ENCODE data around the gene LLGL2.

The LLGL2 gene

GRCh38 chr17:75558666-75559530 lies 33.4 kb downstream of the LLGL2 start:
- no peak for TF ChIP-seq CTCF (IDR thresholded peaks at IDR 0.05; ENCODE audit: insufficient read depth, missing control alignments)
- FAIRE-seq (no peak), DNase-seq (ENCODE audit: insufficient read length, low spot score) (no peak)

- DNase-seq (ENCODE audit: insufficient read length, low spot score) (no peak), FAIRE-seq (no peak)
- TF ChIP-seq CTCF (IDR thresholded peaks at IDR 0.05; ENCODE audit: insufficient read depth, missing control alignments) = no peak
These were observed 34.5 kb downstream of the LLGL2 start for GRCh38 chr17:75559958-75560533.

- no peak for FAIRE-seq
- DNase-seq (ENCODE audit: insufficient read length, low spot score) = no peak
These were observed 36.6 kb downstream of the LLGL2 start for GRCh38 chr17:75561927-75562603.

GRCh38 chr17:75563063-75563758 lies 37.7 kb downstream of the LLGL2 start:
- DNase-seq (ENCODE audit: insufficient read length, low spot score) (no peak), FAIRE-seq (no peak)
- no peak for TF ChIP-seq CTCF (IDR thresholded peaks at IDR 0.05; ENCODE audit: insufficient read depth, missing control alignments)

More at GRCh38 chr17:75561927-75562603, 36.6 kb downstream of the LLGL2 start:
- no peak for TF ChIP-seq CTCF (IDR thresholded peaks at IDR 0.05; ENCODE audit: insufficient read depth, missing control alignments)

- FAIRE-seq = no peak
- no peak for DNase-seq (ENCODE audit: insufficient read length, low spot score)
- TF ChIP-seq CTCF (IDR thresholded peaks at IDR 0.05; ENCODE audit: insufficient read depth, missing control alignments) = no peak
These were observed 38.7 kb downstream of the LLGL2 start for GRCh38 chr17:75564195-75564594.

- no peak for TF ChIP-seq CTCF (IDR thresholded peaks at IDR 0.05; ENCODE audit: insufficient read depth, missing control alignments)
- no peak for FAIRE-seq
- DNase-seq (ENCODE audit: insufficient read length, low spot score) = no peak
These were observed 39.6 kb downstream of the LLGL2 start for GRCh38 chr17:75565066-75565465.

All from D721Med (cell line).